Nephron (organoid): ENCODE data around the gene PLXNA4.

ENCODE experiments used
- H3K27ac Mint-ChIP-seq, 3 experiments: 2 replicates each; pipeline ENCODE4 v1.8.0; 2020; ENCODE audit warnings: mixed read lengths in 3 of 3, mild to moderate bottlenecking in 2 of 3, moderate library complexity in 1 of 3
- H3K27me3 Mint-ChIP-seq: 2 replicates; pipeline ENCODE4 v1.8.0; 2021; ENCODE audit warnings: low read depth, mild to moderate bottlenecking, moderate library complexity, mixed read lengths
- H3K36me3 Mint-ChIP-seq: 2 replicates; pipeline ENCODE4 v1.8.0; 2020; ENCODE audit warnings: low read depth, mixed read lengths
- H3K4me1 Mint-ChIP-seq: 2 replicates; pipeline ENCODE4 v1.8.0; 2020; ENCODE audit warnings: mixed read lengths
- H3K4me3 Mint-ChIP-seq, 3 experiments: 2 replicates each; pipeline ENCODE4 v1.8.0; 2020; ENCODE audit warnings: mild to moderate bottlenecking in 3 of 3, mixed read lengths in 3 of 3, moderate library complexity in 2 of 3
- H3K9me3 Mint-ChIP-seq: 2 replicates; pipeline ENCODE4 v1.8.0; 2020; ENCODE audit warnings: mixed read lengths
- CTCF ChIP-seq, 3 experiments: fragments of 200-600 bp; sonication (generic); IDR thresholded peaks; one replicate each; pipeline ENCODE4 v1.5.0; 2021; ENCODE audit warnings: antibody characterized with exemption in 3 of 3; ENCODE audit not compliant: unreplicated experiment in 3 of 3

PLXNA4 gene

GRCh38 chr7:132398253-132398925, 177.9 kb downstream of the PLXNA4 start:
- no peak overlapping the region for H3K27ac Mint-ChIP-seq
- H3K27me3 Mint-ChIP-seq, result peaks cover 26% of the 10 kb centered on the region
- peaks cover 34% of the 10 kb centered on the region for H3K4me1 Mint-ChIP-seq
- H3K9me3 Mint-ChIP-seq, result peaks cover 3% of the 10 kb centered on the region
- H3K4me3 Mint-ChIP-seq, result no peak overlapping the region
- no peak for TF ChIP-seq CTCF (IDR thresholded peaks at IDR 0.05; ENCODE audit: unreplicated experiment in 3 of 3)
- no peaks in the 10 kb centered on the region for H3K36me3 Mint-ChIP-seq

GRCh38 chr7:132397070-132397469, 179.2 kb downstream of the PLXNA4 start:
- H3K9me3 Mint-ChIP-seq, result peaks cover 3% of the 10 kb centered on the region
- H3K27me3 Mint-ChIP-seq, result peaks cover 22% of the 10 kb centered on the region
- no peak for TF ChIP-seq CTCF (IDR thresholded peaks at IDR 0.05; ENCODE audit: unreplicated experiment in 3 of 3)
- H3K4me1 Mint-ChIP-seq, result peaks cover 25% of the 10 kb centered on the region
- no peaks in the 10 kb centered on the region for H3K36me3 Mint-ChIP-seq
- H3K27ac Mint-ChIP-seq, result no peak overlapping the region
- H3K4me3 Mint-ChIP-seq, result no peak overlapping the region

GRCh38 chr7:132395361-132395760, 180.9 kb downstream of the PLXNA4 start:
- no peak for TF ChIP-seq CTCF (IDR thresholded peaks at IDR 0.05; ENCODE audit: unreplicated experiment in 3 of 3)
- Mint-ChIP-seq H3K4me3 (no peak overlapping the region), H3K4me1 (peaks cover 25% of the 10 kb centered on the region), H3K27me3 (peaks cover 31% of the 10 kb centered on the region), H3K27ac (peak overlapping the region in 1 of 3 experiments; percentile 9), H3K9me3 (no peaks in the 10 kb centered on the region), H3K36me3 (no peaks in the 10 kb centered on the region)

- Mint-ChIP-seq H3K27me3 (peaks cover 30% of the 10 kb centered on the region), H3K9me3 (no peaks in the 10 kb centered on the region), H3K36me3 (no peaks in the 10 kb centered on the region), H3K4me3 (no peak overlapping the region), H3K4me1 (peaks cover 25% of the 10 kb centered on the region), H3K27ac (peak overlapping the region in 2 of 3 experiments; percentile 13 to 46)
- no peak for TF ChIP-seq CTCF (IDR thresholded peaks at IDR 0.05; ENCODE audit: unreplicated experiment in 3 of 3)
Measured at GRCh38 chr7:132394283-132395198, 181.7 kb downstream of the PLXNA4 start.

GRCh38 chr7:132393789-132394261, 182.4 kb downstream of the PLXNA4 start:
- peak overlapping the region in 2 of 3 experiments; percentile 13 to 46 for H3K27ac Mint-ChIP-seq
- H3K27me3 Mint-ChIP-seq, result peaks cover 34% of the 10 kb centered on the region
- no peaks in the 10 kb centered on the region for H3K36me3 Mint-ChIP-seq
- H3K9me3 Mint-ChIP-seq, result no peaks in the 10 kb centered on the region
- no peak overlapping the region for H3K4me3 Mint-ChIP-seq
- TF ChIP-seq CTCF (IDR thresholded peaks at IDR 0.05; ENCODE audit: unreplicated experiment in 3 of 3), result no peak
- peaks cover 25% of the 10 kb centered on the region for H3K4me1 Mint-ChIP-seq
